Neural cell (in vitro differentiated cells): ENCODE measurements around the gene TFCP2L1. TPM values are rescaled to one million over a fixed set of nuclear protein-coding genes. Genes with fewer than 3 reads are reported as not detected.

Experiments
- H2AFZ ChIP-seq: fragments of 200-600, 300-800 bp; sonication (generic), shearing (Covaris generic); 2 replicates; pipeline ENCODE4 v1.6.0; 2014; ENCODE audit warnings: low read depth, mild to moderate bottlenecking, antibody characterized with exemption, low read length, moderate library complexity
- H3F3A ChIP-seq: fragments of 200-600 bp; shearing (Covaris generic); 2 replicates; pipeline ENCODE4 v1.6.1; 2016; ENCODE audit warnings: mild to moderate bottlenecking, moderate library complexity, mixed read lengths, antibody characterized with exemption, low read length; ENCODE audit not compliant: insufficient read depth, poor library complexity, severe bottlenecking
- H3K27ac ChIP-seq: fragments of 200-600, 300-800 bp; sonication (generic), shearing (Covaris generic); 2 replicates; pipeline ENCODE4 v1.5.1; 2014; ENCODE audit warnings: mild to moderate bottlenecking, low read length, moderate library complexity
- H3K27me3 ChIP-seq: fragments of 300-800, 200-600 bp; sonication (generic), shearing (Covaris generic); 2 replicates; pipeline ENCODE4 v1.6.0; 2014; ENCODE audit warnings: mild to moderate bottlenecking, low read depth, low read length, moderate library complexity; ENCODE audit not compliant: insufficient read depth
- H3K36me3 ChIP-seq: fragments of 300-800, 200-600 bp; sonication (generic), shearing (Covaris generic); 2 replicates; pipeline ENCODE4 v1.5.1; 2014; ENCODE audit warnings: mild to moderate bottlenecking, antibody characterized with exemption, low read length, moderate library complexity; ENCODE audit not compliant: insufficient read depth
- H3K4me2 ChIP-seq: fragments of 300-800, 200-600 bp; sonication (generic), shearing (Covaris generic); 2 replicates; pipeline ENCODE4 v1.6.0; 2014; ENCODE audit warnings: mild to moderate bottlenecking, low read length
- H3K4me3 ChIP-seq: fragments of 300-800, 200-600 bp; sonication (generic), shearing (Covaris generic); 2 replicates; pipeline ENCODE4 v1.5.1; 2014; ENCODE audit warnings: mild to moderate bottlenecking, low read length, moderate library complexity
- H3K79me2 ChIP-seq: fragments of 200-600 bp; shearing (Covaris generic); replicated peaks from 2 replicates; pipeline ENCODE4 v1.6.0; 2014; ENCODE audit warnings: mild to moderate bottlenecking, low read length, moderate library complexity; ENCODE audit not compliant: insufficient read depth
- H3K9ac ChIP-seq: fragments of 300-800, 200-600 bp; sonication (generic), shearing (Covaris generic); 2 replicates; pipeline ENCODE4 v1.6.1; 2016; ENCODE audit warnings: mild to moderate bottlenecking, low read length, mixed read lengths
- H3K9me2 ChIP-seq: fragments of 200-600 bp; shearing (Covaris generic); 2 replicates; pipeline ENCODE4 v1.6.1; 2016; ENCODE audit warnings: mild to moderate bottlenecking, low read length, mixed read lengths; ENCODE audit not compliant: insufficient read depth
- H3K9me3 ChIP-seq: fragments of 200-600, 300-800 bp; sonication (generic), shearing (Covaris generic); 2 replicates; pipeline ENCODE4 v1.6.1; 2016; ENCODE audit warnings: mild to moderate bottlenecking, mixed run types, low read length, moderate library complexity, mixed read lengths
- H4K20me1 ChIP-seq: fragments of 200-600 bp; shearing (Covaris generic); 2 replicates; pipeline ENCODE4 v1.6.1; 2016; ENCODE audit warnings: mild to moderate bottlenecking, mixed run types; ENCODE audit not compliant: insufficient read depth
- EP300 ChIP-seq: fragments of 450-650 bp; conservative IDR thresholded peaks from 2 replicates; pipeline ENCODE4 v1.6.1; 2014; ENCODE audit warnings: antibody characterized with exemption, mild to moderate bottlenecking, moderate library complexity; ENCODE audit not compliant: poor library complexity, severe bottlenecking
- EZH2 ChIP-seq: fragments of 200-600, 300-800 bp; shearing (Covaris generic), sonication (generic); IDR thresholded peaks from 2 replicates; pipeline ENCODE4 v1.6.1; 2014; ENCODE audit warnings: antibody characterized with exemption, low read length, borderline replicate concordance, mild to moderate bottlenecking; ENCODE audit not compliant: insufficient read depth, poor library complexity, severe bottlenecking
- MXI1 ChIP-seq: fragments of 450-650 bp; conservative IDR thresholded peaks from 2 replicates; pipeline ENCODE4 v1.6.1; 2014; ENCODE audit warnings: antibody characterized with exemption, mild to moderate bottlenecking; ENCODE audit not compliant: poor library complexity, severe bottlenecking
- POLR2AphosphoS5 ChIP-seq: IDR thresholded peaks from 2 replicates; pipeline ENCODE4 v1.6.1; 2012
- RAD21 ChIP-seq: fragments of 450-650 bp; conservative IDR thresholded peaks from 2 replicates; pipeline ENCODE4 v1.6.1; 2014; ENCODE audit warnings: antibody characterized with exemption, mild to moderate bottlenecking, moderate library complexity
- REST ChIP-seq: IDR thresholded peaks from 2 replicates; pipeline ENCODE4 v1.6.1; 2012; ENCODE audit warnings: borderline replicate concordance
- SMC3 ChIP-seq: fragments of 450-650 bp; conservative IDR thresholded peaks from 2 replicates; pipeline ENCODE4 v1.6.1; 2014; ENCODE audit warnings: antibody characterized with exemption, mild to moderate bottlenecking, moderate library complexity; ENCODE audit not compliant: poor library complexity
- TAF1 ChIP-seq: IDR thresholded peaks from 2 replicates; pipeline ENCODE4 v1.6.1; 2012; ENCODE audit warnings: low read depth
- polyA plus RNA-seq: library from polyadenylated mRNA; depleted of rRNA; stranded (reverse); fragments of >200 nt; gene quantifications from 2 replicates; pipeline ENCODE4 v1.2.3, GENCODE V29; 2014
- TF ChIP-seq, protein P1 (sequence below): fragments of 450-650 bp; IDR thresholded peaks from 2 replicates; pipeline ENCODE4 v1.5.1; 2014; ENCODE audit warnings: antibody characterized with exemption, mild to moderate bottlenecking, moderate library complexity; ENCODE audit not compliant: poor library complexity, severe bottlenecking

The TFCP2L1 gene
- polyA plus RNA-seq, 1 donor from 2014 or later, result 0.04 TPM

DNA sequence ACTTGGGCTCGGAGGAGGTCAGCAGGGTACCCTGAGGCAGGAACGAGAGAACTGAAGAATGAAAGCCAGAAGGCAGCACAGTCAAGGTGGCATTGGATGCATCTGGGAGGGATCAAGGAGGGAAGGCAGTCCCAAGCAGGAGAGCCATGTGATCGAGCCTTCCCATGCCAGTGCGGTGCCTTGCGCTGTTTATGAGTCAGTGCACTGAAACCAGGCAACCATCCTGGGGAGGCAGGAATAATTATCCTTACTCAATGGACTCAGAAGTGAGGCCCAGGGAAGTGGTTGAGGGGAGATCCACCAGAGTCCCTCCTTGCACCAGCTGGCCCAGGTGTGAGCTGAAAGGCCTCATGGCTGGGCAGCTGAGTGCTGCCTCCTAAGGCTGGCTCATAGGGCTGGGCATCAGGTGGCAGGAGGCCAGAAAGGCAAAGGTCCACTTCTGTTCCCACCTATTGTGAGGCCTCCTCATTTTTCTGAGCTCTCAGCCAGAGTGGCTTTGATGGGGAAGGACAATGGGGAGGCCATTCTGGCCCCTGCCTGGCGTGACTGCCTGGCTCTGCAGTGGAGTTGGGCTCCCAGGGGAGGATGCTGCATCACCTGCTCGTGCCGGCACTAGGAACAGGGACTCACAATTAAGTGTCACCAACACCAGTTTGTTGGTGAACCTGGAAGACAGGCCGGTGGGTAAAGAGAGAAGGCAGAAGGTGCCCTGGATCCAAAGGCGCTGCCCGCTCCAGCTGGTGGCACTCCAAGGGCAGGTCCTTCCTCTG is 82.3 kb downstream of the TFCP2L1 start:
- no peak overlapping the region for H3K9ac ChIP-seq
- no peak for TF ChIP-seq RAD21
- TF ChIP-seq REST, result no peak
- no peak for TF ChIP-seq MXI1
- no peak for TF ChIP-seq EZH2
- TF ChIP-seq, protein P1, sequence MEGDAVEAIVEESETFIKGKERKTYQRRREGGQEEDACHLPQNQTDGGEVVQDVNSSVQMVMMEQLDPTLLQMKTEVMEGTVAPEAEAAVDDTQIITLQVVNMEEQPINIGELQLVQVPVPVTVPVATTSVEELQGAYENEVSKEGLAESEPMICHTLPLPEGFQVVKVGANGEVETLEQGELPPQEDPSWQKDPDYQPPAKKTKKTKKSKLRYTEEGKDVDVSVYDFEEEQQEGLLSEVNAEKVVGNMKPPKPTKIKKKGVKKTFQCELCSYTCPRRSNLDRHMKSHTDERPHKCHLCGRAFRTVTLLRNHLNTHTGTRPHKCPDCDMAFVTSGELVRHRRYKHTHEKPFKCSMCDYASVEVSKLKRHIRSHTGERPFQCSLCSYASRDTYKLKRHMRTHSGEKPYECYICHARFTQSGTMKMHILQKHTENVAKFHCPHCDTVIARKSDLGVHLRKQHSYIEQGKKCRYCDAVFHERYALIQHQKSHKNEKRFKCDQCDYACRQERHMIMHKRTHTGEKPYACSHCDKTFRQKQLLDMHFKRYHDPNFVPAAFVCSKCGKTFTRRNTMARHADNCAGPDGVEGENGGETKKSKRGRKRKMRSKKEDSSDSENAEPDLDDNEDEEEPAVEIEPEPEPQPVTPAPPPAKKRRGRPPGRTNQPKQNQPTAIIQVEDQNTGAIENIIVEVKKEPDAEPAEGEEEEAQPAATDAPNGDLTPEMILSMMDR, result no peak
- H3K9me2 ChIP-seq, result no peaks in the 10 kb centered on the region
- H3K79me2 ChIP-seq, result no peaks in the 10 kb centered on the region
- no peak overlapping the region for H3K4me2 ChIP-seq
- no peak overlapping the region for H3K4me3 ChIP-seq
- H2AFZ ChIP-seq, result no peak overlapping the region
- H3K27ac ChIP-seq, result no peak overlapping the region
- no peaks in the 10 kb centered on the region for H3K9me3 ChIP-seq
- no peaks in the 10 kb centered on the region for H4K20me1 ChIP-seq
- no peaks in the 10 kb centered on the region for H3K27me3 ChIP-seq
- no peaks in the 10 kb centered on the region for H3K36me3 ChIP-seq
- no peaks in the 10 kb centered on the region for H3F3A ChIP-seq

DNA sequence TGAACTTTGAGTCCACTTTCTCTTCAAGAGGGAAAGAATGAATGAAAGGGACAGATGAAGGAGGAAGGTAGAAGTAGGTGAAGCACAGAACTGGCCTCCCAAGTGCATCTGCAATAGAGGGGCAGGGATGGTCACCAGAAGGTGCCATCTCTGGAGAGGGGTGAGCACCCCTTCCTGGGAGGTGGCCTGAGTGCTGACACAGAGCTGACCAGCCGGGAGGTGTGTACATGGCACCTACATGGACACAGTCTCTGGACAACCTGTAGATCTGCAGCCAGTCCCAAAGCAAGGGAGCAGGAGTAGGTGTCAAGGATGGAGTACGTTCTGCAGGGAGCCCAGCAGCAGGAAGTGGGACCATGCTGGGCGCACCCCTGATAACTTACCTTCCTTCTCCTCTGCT is 83.2 kb downstream of the TFCP2L1 start:
- no peaks in the 10 kb centered on the region for H3K27me3 ChIP-seq
- no peak overlapping the region for H3K4me3 ChIP-seq
- H3K9me2 ChIP-seq, result no peaks in the 10 kb centered on the region
- H3K27ac ChIP-seq, result no peak overlapping the region
- no peak overlapping the region for H2AFZ ChIP-seq
- TF ChIP-seq SMC3, result no peak
- no peak for TF ChIP-seq RAD21
- no peak for TF ChIP-seq POLR2AphosphoS5
- TF ChIP-seq, protein P1, result no peak
- no peak for TF ChIP-seq EP300
- TF ChIP-seq REST, result no peak
- TF ChIP-seq TAF1, result no peak
- no peak for TF ChIP-seq MXI1
- TF ChIP-seq EZH2, result no peak
- H3K4me2 ChIP-seq, result no peak overlapping the region
- H3K79me2 ChIP-seq, result no peaks in the 10 kb centered on the region
- H3F3A ChIP-seq, result no peaks in the 10 kb centered on the region
- H4K20me1 ChIP-seq, result no peaks in the 10 kb centered on the region
- no peak overlapping the region for H3K9ac ChIP-seq
- H3K9me3 ChIP-seq, result no peaks in the 10 kb centered on the region
- H3K36me3 ChIP-seq, result no peaks in the 10 kb centered on the region
